ENCODE data around the gene WIZ. TPM values are rescaled to one million over a fixed set of nuclear protein-coding genes. Genes with fewer than 3 reads are reported as not detected.

WIZ gene
- total RNA-seq, 2 donors from 2014 or later, result 38.0 to 38.6 TPM

DNA sequence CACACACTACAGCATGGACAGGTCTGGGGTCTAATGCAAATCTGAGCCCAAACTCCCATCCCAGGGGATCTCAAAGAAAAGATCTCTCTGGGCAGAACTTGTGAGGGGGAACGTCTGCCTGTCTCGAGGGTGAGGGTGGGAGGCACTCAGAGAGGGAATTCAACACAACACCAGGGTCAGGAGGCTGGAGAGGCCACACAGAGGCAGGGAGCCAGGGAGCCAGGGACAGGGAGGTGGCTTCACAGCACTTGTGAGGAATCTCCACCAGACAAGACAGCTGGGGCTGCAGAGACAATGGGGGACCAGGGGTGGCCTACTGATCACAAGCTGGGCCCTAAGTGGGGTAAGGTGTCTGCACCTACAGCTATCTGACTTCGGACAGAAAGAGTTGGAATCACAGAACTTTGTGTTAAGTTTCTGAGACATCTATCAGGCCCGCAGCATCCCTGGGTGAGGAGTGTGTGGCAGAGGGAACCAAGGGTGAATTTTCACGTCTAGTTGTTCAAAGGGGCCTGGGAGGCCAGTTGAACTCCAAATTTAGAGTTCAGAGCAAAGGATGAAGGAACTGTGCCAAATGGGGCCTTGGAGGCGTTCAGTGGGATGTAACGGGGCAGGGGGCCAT lies 18.2 kb downstream of the WIZ start:
- 34 to 41% methylated on average over 5 to 7 of the region's 7 CpGs for WGBS, 2 experiments (ENCODE audit: insufficient coverage in 1 of 2, insufficient read length in 1 of 2)
- H3K4me3 ChIP-seq (ENCODE audit: low read length), result peak overlapping the region; percentile 94
- no peaks in the 10 kb centered on the region for H3K27me3 ChIP-seq (ENCODE audit: control insufficient read depth, insufficient read depth, low read length, poor library complexity, severe bottlenecking)
- Mint-ChIP-seq H3K27ac (peak overlapping the region; percentile 92), H3K4me3 (peak overlapping the region; percentile 97), H3K36me3 (ENCODE audit: low read depth) (peaks cover 11% of the 10 kb centered on the region), H3K4me1 (peaks cover 17% of the 10 kb centered on the region), H3K27me3 (ENCODE audit: insufficient read depth) (no peaks in the 10 kb centered on the region), H3K9me3 (no peaks in the 10 kb centered on the region)
- peak overlapping the region; percentile 75 for H3K9ac ChIP-seq (ENCODE audit: extremely low read depth, low read length, poor library complexity, severe bottlenecking)
- peaks cover 13% of the 10 kb centered on the region for H3K4me1 ChIP-seq (ENCODE audit: control insufficient read depth, insufficient read depth, low read length)
- TF ChIP-seq, protein P1, sequence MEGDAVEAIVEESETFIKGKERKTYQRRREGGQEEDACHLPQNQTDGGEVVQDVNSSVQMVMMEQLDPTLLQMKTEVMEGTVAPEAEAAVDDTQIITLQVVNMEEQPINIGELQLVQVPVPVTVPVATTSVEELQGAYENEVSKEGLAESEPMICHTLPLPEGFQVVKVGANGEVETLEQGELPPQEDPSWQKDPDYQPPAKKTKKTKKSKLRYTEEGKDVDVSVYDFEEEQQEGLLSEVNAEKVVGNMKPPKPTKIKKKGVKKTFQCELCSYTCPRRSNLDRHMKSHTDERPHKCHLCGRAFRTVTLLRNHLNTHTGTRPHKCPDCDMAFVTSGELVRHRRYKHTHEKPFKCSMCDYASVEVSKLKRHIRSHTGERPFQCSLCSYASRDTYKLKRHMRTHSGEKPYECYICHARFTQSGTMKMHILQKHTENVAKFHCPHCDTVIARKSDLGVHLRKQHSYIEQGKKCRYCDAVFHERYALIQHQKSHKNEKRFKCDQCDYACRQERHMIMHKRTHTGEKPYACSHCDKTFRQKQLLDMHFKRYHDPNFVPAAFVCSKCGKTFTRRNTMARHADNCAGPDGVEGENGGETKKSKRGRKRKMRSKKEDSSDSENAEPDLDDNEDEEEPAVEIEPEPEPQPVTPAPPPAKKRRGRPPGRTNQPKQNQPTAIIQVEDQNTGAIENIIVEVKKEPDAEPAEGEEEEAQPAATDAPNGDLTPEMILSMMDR (conservative IDR thresholded peaks at IDR 0.05), result no peak
- H3K36me3 ChIP-seq (ENCODE audit: control insufficient read depth, insufficient read depth, low read length), result peaks cover 11% of the 10 kb centered on the region
- no peaks in the 10 kb centered on the region for H3K9me3 ChIP-seq (ENCODE audit: control insufficient read depth, low read length)
- peak overlapping the region; percentile 63 for H3K27ac ChIP-seq (ENCODE audit: low read depth, low read length)
- no peak for DNase-seq

DNA sequence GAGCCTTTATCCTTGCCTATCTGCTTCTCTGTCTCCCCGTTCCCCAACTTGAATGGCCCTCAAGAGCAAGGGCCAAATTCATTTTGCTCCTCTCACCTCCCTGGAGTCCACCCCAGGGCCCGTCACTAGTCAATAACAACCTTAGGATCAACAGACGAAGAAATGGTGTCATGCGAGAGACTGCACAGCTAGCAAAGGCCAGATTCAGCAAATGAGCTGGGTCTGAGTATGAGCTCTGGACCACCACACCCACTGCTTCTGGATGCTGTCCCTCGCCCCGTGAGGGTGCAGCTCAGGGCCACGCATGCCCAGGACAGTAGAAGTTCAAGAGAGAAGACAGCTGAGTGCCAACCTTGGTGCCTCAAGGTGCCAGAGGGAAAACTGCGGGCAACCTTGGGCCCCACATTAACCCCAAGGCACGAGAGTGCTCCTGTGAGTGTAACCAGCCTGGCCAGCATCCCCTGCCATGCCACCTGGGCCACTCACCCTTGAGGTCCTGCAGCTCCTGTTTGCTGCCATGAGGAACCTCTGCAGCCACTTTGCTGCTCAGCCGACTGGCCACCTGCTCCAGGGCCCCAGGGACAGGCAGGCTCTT lies 19.1 kb downstream of the WIZ start:
- Mint-ChIP-seq H3K9me3 (no peaks in the 10 kb centered on the region), H3K4me1 (peaks cover 17% of the 10 kb centered on the region), H3K27me3 (ENCODE audit: insufficient read depth) (no peaks in the 10 kb centered on the region), H3K36me3 (ENCODE audit: low read depth) (peaks cover 18% of the 10 kb centered on the region), H3K27ac (no peak overlapping the region), H3K4me3 (peak overlapping the region; percentile 97)
- TF ChIP-seq, protein P1 (conservative IDR thresholded peaks at IDR 0.05), result no peak
- H3K27ac ChIP-seq (ENCODE audit: low read depth, low read length), result no peak overlapping the region
- H3K4me3 ChIP-seq (ENCODE audit: low read length), result peak overlapping the region; percentile 94
- no peaks in the 10 kb centered on the region for H3K9me3 ChIP-seq (ENCODE audit: control insufficient read depth, low read length)
- H3K27me3 ChIP-seq (ENCODE audit: control insufficient read depth, insufficient read depth, low read length, poor library complexity, severe bottlenecking), result no peaks in the 10 kb centered on the region
- no peak for DNase-seq
- WGBS, 2 experiments (ENCODE audit: insufficient coverage in 1 of 2, insufficient read length in 1 of 2), result 92 to 96% methylated on average over 7 to 10 of the region's 10 CpGs
- H3K36me3 ChIP-seq (ENCODE audit: control insufficient read depth, insufficient read depth, low read length), result peaks cover 18% of the 10 kb centered on the region
- H3K9ac ChIP-seq (ENCODE audit: extremely low read depth, low read length, poor library complexity, severe bottlenecking), result no peak overlapping the region
- H3K4me1 ChIP-seq (ENCODE audit: control insufficient read depth, insufficient read depth, low read length), result peaks cover 13% of the 10 kb centered on the region

DNA sequence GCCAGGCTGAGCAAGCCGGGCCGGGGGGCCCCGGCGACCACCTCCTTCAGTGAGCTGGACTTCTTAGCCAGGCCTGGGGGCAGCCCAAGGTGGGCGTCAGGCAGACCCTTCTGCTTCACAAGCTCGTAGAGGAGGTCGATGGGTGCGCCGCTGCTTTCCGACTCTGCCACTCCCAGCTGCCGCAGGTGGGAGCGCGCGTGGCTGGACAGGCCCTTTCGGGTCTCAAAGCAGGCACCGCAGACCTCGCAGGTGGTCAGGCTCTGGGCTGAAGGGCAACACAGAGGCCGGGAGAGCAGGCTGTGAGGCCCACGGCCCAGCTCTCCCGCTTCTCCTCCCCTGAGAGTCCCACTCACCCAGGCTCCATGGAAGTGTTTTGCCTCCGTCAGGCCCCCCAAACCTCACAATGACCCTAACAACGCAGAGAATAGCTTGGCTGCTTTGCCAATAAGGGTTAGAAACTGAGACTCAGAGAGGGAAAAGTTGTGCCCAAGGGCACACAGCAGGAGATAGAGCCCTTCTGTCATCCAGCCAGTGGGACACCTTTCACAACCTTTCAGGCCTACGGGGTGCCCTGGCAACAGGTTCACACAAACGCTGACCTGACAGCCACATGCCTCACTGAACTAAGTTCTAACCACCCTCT lies 19.8 kb downstream of the WIZ start:
- TF ChIP-seq, protein P1 (conservative IDR thresholded peaks at IDR 0.05), result no peak
- H3K27ac Mint-ChIP-seq, result no peak overlapping the region
- WGBS, 2 experiments (ENCODE audit: insufficient coverage in 1 of 2, insufficient read length in 1 of 2), result 91 to 95% methylated on average over 15 to 24 of the region's 24 CpGs
- DNase-seq, result no peak
- H3K27ac ChIP-seq (ENCODE audit: low read depth, low read length), result no peak overlapping the region
- H3K4me1 ChIP-seq (ENCODE audit: control insufficient read depth, insufficient read depth, low read length), result peaks cover 13% of the 10 kb centered on the region
- H3K27me3 Mint-ChIP-seq (ENCODE audit: insufficient read depth), result no peaks in the 10 kb centered on the region
- no peaks in the 10 kb centered on the region for H3K27me3 ChIP-seq (ENCODE audit: control insufficient read depth, insufficient read depth, low read length, poor library complexity, severe bottlenecking)
- peaks cover 17% of the 10 kb centered on the region for H3K4me1 Mint-ChIP-seq
- no peaks in the 10 kb centered on the region for H3K9me3 Mint-ChIP-seq
- no peak overlapping the region for H3K4me3 ChIP-seq (ENCODE audit: low read length)
- no peak overlapping the region for H3K9ac ChIP-seq (ENCODE audit: extremely low read depth, low read length, poor library complexity, severe bottlenecking)
- H3K36me3 ChIP-seq (ENCODE audit: control insufficient read depth, insufficient read depth, low read length), result peaks cover 18% of the 10 kb centered on the region
- H3K9me3 ChIP-seq (ENCODE audit: control insufficient read depth, low read length), result no peaks in the 10 kb centered on the region
- peaks cover 20% of the 10 kb centered on the region for H3K36me3 Mint-ChIP-seq (ENCODE audit: low read depth)
- H3K4me3 Mint-ChIP-seq, result peak overlapping the region; percentile 97

All from endodermal cell (in vitro differentiated cells).